GM18498 (cell line): Measurements from ENCODE around the gene G0S2.

Experiments used
- ATAC-seq: cut with Tn5 transposase; IDR thresholded peaks from one replicate; pipeline ENCODE4 v1.9.1; 2021; ENCODE audit warnings: mild to moderate bottlenecking, moderate library complexity; ENCODE audit not compliant: unreplicated experiment

The G0S2 gene

DNA sequence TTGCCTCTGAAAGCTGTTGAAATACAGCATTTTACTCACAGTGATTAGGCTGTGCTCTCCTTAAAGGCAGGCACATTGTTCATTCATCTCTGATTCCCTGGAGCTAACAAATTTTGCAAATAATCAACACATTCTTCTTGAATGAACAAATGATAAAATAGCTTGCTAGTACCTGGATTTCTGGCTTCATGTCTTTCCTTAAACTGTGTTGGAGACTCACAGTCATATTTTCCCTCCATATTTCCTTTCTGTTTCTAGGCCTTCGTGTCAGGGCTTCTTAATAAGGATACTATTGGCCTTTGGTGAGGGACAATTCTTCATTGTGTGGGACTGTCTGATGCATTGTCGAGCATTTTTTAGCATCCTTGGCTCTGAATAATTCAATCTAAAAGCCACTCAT, 39.1 kb downstream of the G0S2 start:
- ATAC-seq, result no peak

DNA sequence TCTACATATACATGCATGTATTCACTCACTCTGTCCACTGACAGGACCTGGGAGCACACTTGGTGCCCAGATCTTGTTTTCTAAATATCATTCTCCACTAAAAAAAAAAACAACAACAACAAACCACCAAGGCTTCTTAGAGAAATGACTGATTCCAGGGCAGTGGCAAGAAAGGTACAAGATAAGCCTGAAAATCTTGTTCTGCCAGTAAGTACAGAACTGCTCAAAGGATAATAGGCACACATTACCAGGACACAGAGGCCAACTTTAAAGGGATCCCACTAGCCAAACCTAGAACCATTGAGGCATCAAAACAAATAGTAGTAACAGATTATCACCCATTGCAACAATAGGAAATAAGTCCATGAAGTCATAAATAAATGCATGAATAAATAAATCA, 40.1 kb downstream of the G0S2 start:
- no peak for ATAC-seq

DNA sequence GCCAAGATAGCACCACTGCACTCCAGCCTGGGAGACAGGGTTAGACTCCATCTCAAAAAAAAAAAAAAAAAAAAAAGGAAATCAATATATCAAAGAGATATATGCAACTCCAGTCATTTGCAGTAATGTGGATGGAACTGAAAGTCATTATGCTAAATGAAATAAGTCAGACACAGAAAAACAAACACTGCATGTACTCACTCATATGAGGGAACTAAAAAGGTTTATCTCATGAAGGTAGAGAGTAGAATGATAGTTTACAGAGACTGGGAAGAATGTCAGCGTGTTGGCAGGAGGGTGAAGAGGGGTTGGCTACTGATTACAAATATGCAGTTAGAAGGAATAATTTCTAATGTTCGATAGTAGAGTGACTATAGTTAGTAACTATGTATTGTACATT, 42.6 kb downstream of the G0S2 start:
- ATAC-seq, result no peak

DNA sequence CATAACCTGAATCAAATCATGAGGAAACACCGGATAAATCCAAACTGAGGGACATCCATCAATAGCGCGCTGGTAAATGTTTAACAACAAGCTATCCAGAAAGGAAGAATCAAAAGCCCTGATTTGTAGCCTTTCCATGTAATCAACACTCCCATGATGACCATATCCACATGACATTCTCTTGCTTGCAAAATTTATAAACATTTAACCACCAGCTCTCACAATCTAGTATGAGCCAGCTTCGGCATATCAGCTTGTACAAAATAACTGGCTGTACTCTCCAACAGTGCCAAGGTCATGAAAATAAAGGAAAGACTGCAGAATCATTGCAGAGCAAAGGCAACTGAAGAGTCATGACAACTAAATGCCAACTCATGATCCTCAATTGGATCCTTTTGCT, 45.1 kb downstream of the G0S2 start:
- no peak for ATAC-seq

DNA sequence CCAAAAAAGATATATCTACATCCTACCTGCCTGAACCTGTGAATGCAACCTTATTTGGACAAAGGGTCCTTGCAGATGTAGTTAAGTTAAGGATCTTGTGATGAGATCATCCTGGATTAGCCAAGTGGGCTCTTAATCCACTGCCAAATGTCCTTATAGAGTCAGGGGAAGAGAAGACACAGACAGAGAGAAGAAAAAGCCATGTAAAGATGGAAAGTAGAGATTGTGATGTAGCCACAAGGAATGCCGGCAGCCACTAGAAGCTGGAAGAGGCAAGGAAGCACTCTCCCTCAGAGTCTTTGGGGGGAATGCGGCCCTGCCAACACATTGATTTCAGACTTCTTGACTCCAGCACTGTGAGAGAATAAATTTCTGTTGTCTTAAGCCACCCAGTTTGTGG, 45.6 kb downstream of the G0S2 start:
- no peak for ATAC-seq

DNA sequence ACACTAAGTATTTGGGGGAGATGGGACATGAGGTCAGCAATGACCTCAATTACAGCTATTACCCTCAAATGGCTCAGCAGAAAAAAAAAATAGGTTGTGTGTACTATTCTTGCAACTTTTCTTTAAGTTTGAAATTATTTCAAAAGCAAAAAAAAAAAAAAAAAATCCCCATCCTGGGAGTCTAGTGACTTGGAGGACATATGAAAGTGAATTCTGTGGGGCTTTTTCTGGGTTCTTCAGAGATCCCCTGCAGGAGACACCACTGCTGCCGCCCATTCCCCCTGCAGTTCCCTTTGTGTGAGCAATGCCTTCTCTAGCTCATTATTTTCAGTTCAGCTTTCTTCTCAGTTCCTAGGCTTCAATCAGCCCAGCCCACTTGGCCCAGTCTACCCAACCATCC, 46.1 kb downstream of the G0S2 start:
- no peak for ATAC-seq

DNA sequence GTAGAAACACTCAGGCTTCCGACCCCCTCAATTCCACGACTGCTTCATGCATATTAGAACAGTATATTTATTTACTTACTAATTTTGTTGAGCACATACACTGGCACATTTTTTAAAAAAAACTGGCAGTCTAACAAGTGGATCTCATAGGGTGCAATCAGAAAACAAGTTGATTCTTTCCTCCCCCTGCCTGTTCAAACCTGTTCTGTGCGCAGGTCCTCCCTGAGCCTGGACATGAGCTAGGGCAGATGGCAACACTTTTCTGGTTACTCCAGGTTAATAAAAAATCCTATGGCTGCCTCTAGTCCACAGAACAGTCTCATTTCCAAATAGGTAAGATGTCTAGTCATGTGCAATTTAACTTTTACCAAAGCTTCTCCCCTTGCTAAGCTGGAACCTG, 48.1 kb downstream of the G0S2 start:
- ATAC-seq, result no peak

DNA sequence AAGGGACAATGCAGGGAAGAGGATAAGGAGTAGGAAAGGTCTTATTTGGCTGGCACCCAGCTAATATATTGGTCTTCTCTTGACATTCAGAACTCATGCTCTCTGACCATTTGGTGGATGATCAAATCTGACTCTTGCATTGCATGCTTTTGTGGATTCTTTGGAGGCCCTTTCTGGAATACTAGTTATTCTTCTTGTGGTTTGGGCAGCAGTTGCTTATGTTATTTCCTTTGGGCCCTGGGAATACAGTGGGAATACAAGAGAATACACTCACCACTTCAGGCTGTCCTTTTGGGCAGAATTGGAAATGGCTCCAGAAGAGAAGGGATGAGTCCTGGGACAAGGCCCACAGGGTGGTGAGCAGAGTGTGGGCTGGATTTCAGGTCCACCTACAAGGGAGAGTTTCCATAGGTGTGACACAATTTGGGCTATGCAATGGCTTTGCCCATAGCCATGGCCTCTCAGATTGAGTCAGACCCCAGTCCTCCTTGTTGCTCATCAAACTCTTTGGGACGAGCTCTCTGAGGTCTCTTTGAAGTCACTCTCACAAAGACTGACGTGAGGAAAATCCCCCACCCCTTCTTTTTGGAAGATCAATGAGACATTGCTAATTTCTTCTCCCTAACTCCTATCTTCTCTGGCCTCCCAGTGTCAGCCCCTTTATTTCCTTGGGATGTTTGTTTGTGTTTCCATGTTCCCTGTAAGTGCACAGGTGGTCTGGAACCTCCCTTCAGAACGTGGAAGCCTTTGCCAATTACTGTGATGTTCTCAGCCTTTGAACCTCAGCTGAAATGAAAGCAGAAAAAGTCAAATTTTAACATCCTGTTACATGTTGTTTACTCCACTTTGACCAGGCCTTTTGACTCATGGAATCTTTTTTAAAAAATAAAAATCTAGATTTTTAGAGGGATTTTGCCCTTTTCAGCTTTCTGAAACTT, 48.8 kb downstream of the G0S2 start:
- no peak for ATAC-seq
